ELR (cell line): ENCODE measurements around the gene TST.

Source experiments
- DNase-seq: peaks from one replicate; pipeline ENCODE4 v3.0.0-alpha.2; 2015; ENCODE audit warnings: low read depth

The TST gene

DNA sequence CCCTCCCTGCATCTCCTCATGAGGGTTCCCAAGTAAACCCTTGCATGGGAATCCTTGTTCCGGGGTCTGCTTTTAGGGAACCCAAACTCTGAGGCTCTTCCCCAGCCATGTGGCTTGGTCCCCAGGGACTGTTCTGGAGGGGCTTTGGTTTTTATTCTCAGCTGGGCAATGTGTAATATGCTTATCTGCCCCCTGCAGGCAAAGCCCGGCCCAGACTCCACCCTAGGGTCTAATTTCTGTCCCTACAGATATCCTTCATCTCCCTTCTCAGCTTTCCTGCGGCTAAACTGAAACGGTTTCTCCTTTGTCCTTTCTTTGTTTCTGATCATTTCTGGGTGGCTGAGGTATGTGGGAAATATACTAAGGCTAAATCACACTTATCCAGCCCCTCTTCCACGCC lies 37.1 kb downstream of the TST start:
- DNase-seq = no peak

DNA sequence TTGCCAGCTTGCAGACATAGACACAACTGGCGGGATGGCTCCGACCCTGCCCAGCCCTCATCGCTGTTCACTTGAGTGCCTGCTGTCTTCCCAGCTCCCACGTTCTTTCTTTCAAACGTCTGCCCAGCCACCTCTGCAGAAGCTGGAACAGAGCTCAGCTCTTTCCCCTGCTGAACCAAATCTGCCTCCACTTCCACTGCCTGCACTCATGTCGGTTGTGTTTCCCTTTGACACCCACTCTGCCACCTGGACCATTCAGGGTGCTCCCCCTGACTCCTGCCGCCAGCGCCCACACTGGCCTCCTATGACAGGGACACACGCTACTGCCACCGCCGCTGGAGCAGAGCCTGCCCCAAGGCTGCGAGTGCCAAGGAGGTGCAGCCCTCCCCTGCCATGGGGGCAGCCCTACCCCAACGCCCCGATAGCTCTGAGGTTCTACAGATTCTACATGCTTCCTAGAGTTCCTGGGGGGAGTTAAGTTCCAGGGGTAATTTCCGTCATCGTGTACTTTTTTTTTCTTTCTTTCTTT lies 37.9 kb downstream of the TST start:
- DNase-seq = no peak

DNA sequence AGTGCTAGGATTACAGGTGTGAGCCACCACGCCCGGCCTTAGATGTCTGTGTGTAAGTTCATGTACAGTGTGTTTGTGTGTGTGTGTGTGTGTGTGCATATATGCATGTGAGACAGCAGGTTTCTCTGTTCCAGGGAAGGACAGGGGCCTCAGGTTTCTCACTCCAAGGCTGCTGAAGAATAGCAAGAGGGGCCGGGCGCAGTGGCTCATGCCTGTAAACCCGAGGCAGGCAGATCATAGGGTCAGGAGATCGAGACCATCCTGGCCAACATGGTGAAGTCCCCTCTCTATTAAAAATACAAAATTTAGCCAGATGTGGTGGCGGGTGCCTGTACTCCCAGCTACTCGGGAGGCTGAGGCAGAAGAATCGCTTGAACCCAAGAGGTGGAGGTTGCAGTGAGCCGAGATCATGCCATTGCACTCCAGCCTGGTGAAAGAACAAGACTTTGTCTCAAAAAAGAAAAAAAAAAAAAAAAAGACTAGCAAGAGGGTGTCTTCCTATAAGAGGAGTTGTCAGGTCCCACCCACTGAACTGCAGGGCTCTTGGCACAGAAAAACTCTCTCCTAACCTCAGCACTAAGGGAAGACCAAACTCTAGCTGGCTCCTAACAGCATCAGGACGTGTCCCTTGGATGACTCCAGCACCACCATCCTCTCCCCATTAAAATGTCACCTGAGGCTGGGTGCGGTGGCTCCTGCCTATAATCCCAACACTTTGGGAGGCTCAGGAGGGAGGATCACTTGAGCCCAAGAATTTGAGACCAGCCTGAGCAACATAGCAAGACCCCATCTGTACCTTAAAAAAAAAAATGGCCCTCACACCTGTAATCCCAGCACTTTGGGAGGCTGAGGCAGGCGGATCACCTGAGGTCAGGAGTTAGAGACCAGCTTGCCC lies 40.0 kb downstream of the TST start:
- no peak for DNase-seq

DNA sequence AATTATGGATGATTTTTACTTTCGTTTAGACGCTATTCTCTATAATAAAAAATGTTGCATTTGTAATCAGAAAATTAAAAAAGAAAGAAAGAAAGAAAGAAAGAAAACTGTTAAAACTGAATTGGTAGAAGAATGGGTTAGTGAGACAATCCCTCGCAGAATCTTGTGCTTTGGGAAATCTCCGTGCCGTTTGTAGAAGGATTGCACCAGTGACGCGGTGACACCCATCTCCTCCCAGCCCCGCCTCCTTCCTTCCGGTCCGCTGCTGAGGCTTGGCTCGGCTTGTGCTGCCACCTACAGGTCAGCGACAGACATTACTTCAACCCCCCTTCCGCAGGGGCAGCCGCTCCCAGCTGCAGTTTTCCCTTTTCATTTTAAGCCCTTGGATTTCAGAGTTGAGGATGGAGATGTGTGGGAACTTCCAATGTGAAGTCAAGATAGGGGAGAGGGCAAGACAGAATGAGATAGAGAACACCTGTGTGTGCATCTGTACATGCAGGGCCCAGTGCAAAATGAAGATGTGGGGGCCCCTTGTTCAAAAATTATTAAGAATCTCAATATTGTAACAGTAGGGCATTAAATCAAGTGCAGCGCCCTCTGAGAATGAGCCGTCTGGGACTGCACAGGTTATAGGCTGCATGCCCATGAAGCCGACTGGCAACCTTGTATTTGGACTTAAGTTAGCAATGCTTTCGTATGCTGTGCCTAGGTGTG lies 41.1 kb downstream of the TST start:
- DNase-seq = peak; percentile 86

DNA sequence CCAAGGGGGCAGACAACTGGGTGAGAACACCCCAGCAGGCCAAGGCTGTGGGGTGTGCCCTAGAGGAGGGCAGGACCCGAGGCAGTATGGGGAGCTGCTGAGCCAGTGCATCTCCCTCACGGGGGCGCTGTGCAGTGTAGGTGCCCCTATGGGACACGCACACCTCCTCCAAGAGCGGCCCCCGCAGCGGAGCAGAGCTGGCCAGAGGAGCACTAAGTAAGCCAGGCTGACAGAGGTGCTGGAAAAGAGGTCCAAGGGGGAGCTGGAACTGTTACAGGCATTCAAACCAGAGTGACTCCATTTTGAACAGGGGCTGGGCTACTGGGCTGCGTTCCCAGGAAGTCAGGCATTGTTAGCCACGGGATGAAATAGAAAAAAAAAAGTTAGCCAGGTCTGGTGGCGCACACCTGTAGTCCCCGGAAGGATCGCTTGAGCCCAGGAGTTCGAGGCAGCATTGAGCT lies 41.8 kb downstream of the TST start:
- DNase-seq = peak; percentile 57

DNA sequence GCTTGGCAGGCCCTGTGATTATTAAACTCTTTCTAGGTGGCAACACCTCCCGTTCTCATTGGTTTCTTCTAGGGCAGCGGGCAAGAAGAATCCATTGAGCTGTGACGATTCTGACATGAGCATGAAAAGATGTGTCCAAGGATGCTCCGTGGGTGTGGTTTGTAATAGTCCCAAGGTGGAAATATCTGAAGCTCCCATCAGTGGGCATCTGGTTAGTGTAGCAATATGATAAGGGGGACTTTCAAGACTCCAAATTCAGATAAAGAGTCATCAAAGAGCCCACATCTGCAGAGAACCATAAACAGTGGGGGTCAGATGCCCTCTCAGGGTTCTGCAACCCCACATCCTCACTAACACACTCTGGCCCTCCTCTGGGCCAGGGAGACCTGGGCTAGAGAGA lies 42.6 kb downstream of the TST start:
- DNase-seq = no peak

DNA sequence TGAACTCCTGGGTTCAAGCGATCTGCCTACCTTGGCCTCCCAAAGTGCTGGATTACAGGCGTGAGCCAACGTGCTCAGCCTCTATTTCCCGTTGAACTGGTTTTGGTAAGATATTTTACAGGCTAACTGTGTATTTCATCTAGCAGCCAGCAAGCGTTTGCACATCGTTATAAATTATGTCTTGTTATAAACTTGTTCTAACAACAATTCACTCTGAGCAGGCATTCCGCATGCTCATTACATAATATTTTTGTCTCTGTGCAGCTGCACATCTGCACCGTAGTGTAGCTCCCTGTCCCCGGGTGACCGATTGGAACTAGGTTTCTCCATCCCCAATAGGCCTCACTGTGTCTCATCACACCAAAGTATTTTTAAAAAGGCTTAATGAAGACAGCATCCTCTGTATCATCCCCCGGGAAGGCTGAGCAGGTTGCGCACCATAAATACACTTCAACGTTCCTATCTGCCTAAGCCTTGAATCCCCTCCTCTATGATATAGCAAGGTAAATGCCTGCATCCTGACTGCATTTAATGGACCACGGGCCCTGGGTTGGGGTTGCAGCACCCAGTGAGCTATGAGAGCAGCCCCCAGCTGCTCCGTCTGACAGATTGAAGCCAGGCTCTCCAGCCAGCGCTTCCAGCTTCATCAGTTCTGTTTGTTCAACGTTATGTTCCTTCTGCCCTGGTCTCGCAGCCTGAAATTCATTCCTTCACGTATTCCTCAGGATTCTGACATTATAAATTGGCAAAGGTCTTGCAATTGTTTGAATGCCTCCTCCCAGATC lies 47.7 kb downstream of the TST start:
- DNase-seq = no peak

DNA sequence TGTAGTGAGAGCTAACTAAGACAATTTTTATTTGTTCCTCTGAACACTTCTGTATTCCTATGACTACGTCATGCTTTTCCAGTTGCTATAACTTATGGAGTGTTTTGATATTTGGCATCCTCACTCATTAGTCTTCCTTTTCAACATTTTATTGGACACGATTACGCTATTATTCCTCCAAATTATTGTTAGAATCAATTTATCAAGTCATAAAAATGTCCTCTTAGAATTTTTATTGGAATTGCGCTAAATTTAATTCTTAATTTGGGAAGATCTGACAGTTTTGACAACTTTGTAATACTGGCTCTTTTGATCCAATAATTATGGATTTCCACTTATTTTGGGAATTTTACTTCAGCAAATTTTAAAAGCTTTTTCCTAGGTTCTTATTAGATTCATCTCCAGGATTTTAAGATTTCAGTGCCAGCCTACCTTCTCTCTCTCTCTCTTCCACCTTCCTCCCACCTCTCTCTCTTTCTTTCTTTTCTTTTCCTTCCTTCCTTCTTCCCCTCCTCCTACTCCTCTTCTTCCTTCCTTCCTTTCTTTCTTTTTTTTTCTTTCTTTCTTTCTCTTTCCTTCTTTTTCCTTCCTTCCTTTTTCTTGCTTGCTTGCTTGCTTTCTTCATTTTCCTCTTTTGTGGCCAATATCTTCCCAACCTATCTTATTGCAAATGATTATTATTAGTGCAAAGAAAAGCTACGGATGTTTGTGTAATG lies 50.8 kb downstream of the TST start:
- no peak for DNase-seq

DNA sequence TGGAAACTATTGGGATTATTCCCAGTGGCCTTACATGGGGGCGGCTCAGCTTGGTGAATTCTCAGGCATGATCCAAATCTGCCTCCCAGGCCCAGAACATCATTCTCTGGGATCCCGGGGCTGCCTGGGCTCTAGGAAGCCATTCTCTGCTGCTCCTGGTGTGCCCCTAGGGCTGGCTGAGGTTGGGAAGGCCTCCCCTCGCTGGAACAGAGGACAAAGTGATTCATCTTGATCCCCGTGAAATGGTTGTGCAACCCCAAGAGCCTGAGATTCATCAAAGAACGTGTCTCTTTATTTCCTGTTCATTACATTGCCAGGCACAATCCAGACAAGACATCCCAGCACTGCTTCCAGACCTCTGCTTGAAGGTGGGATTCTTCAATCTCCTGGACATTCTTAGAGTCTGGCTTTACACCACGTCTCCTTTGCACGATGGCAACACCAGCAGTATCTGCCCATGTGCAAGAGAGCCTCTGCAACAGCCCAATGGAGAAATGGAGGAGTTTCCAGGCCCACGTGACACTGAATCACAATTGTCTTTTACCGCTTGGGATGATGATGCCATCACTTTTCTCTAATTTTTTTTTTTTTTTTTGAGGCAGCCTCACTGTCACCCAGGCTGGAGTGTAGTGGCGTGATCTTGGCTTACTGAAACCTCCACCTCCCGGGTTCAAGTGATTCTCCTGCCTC lies 52.3 kb downstream of the TST start:
- DNase-seq = peak; percentile 43

DNA sequence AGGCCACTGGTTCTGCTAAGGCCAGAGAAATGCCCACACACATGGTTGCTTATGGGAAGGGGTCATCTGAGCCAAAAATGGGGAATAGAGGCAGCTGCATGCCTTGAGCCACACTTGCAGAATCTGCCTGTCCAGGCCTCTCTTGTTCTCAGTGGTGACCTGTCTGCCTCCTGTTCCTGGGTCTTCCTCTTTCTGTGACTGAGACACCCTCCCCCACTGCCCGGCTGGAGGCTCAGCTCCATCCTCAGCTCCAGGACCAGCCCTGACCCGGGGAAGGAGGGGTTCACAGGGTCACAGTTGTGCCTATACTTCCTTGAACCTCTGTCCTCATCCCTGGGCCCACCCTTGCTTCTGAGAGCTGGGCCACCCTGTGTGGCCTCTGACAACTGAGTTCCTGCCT lies 53.6 kb downstream of the TST start:
- DNase-seq = no peak

DNA sequence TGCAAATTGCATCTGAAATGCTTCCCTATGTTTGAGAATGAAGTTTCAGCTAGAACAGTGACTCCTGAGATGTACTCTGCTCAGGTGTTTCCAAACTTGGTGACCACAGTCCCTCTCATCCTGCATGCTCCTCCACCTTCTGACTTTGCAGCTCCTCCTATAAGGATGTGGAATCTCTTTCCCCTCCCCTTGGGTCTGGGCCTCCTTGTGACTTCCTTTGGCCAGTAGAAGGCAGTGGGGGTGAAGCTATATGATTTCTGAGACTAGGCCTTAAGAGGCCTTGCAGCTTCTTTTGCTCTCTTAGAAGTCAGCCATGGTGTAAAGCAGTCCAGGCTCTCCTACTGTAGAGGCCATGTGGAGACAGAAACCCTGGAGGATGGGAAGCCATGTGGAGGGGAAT lies 55.1 kb downstream of the TST start:
- no peak for DNase-seq

DNA sequence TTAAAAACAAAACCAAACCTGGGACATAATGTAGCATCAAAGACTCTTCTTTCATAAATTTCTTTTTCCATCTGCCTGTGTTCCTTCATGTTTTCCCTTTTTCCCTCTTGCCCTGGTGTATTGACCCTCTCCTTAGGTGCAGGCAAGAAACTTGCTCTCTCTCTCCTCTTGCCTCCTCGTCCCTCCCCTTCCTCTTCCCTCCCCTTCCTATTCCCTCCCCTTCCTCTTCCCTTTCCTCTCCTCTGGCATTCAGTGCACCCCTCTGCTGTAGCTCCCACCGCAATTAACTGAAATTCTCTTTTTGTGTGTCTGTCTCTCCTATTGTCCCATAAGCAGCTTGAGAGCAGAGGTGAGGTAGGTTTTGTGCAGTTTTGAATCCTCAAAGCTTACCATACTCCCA lies 55.9 kb downstream of the TST start:
- no peak for DNase-seq

DNA sequence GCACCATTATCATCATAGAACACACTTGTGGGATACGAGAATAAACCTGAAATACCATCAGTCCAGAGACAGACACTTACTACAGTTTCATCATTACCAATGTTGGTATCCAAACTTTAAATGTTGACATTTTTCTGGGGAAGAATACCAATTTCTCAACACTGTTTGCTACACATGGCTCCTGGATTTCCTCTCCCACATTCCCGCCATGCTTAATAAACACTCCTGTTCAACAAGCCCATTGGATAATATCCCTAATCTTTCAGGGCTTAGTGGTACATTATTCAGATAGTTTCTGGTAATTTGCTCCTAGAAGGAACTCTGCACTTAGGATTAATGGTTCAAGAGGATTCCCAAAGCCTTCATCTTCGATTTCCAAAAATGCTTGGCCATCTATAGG lies 57.6 kb downstream of the TST start:
- no peak for DNase-seq
